A673 (cell line): ENCODE data around the gene STARD9. TPM values are rescaled to one million over a fixed set of nuclear protein-coding genes. Genes with fewer than 3 reads are reported as not detected.

Source experiments
- BruUV-seq: library from RNA; stranded (reverse); fragments of 400-500 nt; replicated peaks from 2 replicates; lab custom pipeline; 2021; lab: Mats Ljungman, UMichigan
- CTCF ChIA-PET: fragments of 300-600 bp; sonication (Branson Sonifier 250); formaldehyde crosslinking; loops from one replicate; lab custom pipeline; 2022; ENCODE audit warnings: antibody characterized with exemption; lab: Charles Lee
- POLR2A ChIA-PET: fragments of 300-600 bp; sonication (Branson Sonifier 250); formaldehyde crosslinking; loops from one replicate; lab custom pipeline; 2022; ENCODE audit warnings: antibody characterized with exemption; ENCODE audit not compliant: low non-redundant PET; lab: Charles Lee
- DNase-seq: peaks from one replicate; pipeline ENCODE4 v3.0.0-alpha.2; 2015; ENCODE audit warnings: low spot score
- H3K27ac ChIP-seq: fragments of 200-600 bp; sonication (generic); 2 replicates; pipeline ENCODE4 v1.5.1; 2016; ENCODE audit warnings: mixed run types, low read depth, mild to moderate bottlenecking, mixed read lengths, antibody characterized with exemption, low read length; ENCODE audit not compliant: poor library complexity, severe bottlenecking
- H3K27me3 ChIP-seq: fragments of 200-600 bp; sonication (generic); replicated peaks from 2 replicates; pipeline ENCODE4 v1.6.1; 2017; ENCODE audit warnings: mixed run types, low read depth, mild to moderate bottlenecking, mixed read lengths, antibody characterized with exemption, low read length; ENCODE audit not compliant: insufficient read depth, poor library complexity
- H3K36me3 ChIP-seq: fragments of 200-600 bp; sonication (generic); 2 replicates; pipeline ENCODE4 v1.6.1; 2016; ENCODE audit warnings: mixed run types, mild to moderate bottlenecking, mixed read lengths, antibody characterized with exemption, low read length; ENCODE audit not compliant: insufficient read depth, poor library complexity, severe bottlenecking
- H3K4me1 ChIP-seq: fragments of 200-600 bp; sonication (generic); 2 replicates; pipeline ENCODE4 v1.6.1; 2017; ENCODE audit warnings: mixed run types, mild to moderate bottlenecking, mixed read lengths, antibody characterized with exemption, low read length; ENCODE audit not compliant: insufficient read depth, poor library complexity, severe bottlenecking
- H3K4me3 ChIP-seq: fragments of 200-600 bp; sonication (generic); 2 replicates; pipeline ENCODE4 v1.5.1; 2016; ENCODE audit warnings: low read depth, mixed run types, mild to moderate bottlenecking, mixed read lengths, low read length; ENCODE audit not compliant: poor library complexity, severe bottlenecking
- H3K9me3 ChIP-seq: fragments of 200-600 bp; sonication (generic); 2 replicates; pipeline ENCODE4 v1.6.1; 2016; ENCODE audit warnings: mixed run types, low read depth, mild to moderate bottlenecking, mixed read lengths, antibody characterized with exemption, low read length; ENCODE audit not compliant: poor library complexity, severe bottlenecking
- CTCF ChIP-seq: fragments of 300-800, 200-600 bp; sonication (generic); conservative IDR thresholded peaks from 2 replicates; pipeline ENCODE4 v1.5.1; 2017; ENCODE audit warnings: low read depth, mild to moderate bottlenecking, antibody characterized with exemption, low read length, moderate library complexity, mixed read lengths
- EZH2 ChIP-seq: fragments of 200-600 bp; sonication (generic); IDR thresholded peaks from 2 replicates; pipeline ENCODE4 v1.6.1; 2017; ENCODE audit warnings: borderline replicate concordance, low read depth, mild to moderate bottlenecking, mixed read lengths, antibody characterized with exemption, low read length; ENCODE audit not compliant: poor library complexity, severe bottlenecking
- intact Hi-C: fragments of 100-400 bp; cut with micrococcal nuclease; formaldehyde crosslinking; loops from one replicate; pipeline ENCODE4 v1.10.0; 2022; ENCODE audit not compliant: unreplicated experiment
- total RNA-seq: library from RNA; stranded (reverse); gene quantifications from 2 replicates; pipeline ENCODE4 v1.2.3, GENCODE V29; 2021

STARD9 gene
- total RNA-seq, 1 experiment from 2014 or later, result 12.0 TPM

GRCh38 chr15:42692536-42692935 lies 117.1 kb downstream of the STARD9 start:
- ChIA-PET POLR2A (no interaction called here), CTCF (no interaction called here)
- no peaks in the 10 kb centered on the region for H3K4me1 ChIP-seq
- no peak overlapping the region for H3K27ac ChIP-seq
- no peaks in the 10 kb centered on the region for H3K27me3 ChIP-seq
- DNase-seq, result no peak
- no peaks in the 10 kb centered on the region for H3K9me3 ChIP-seq
- no peak overlapping the region for H3K4me3 ChIP-seq
- intact Hi-C loops, result no loop called here
- H3K36me3 ChIP-seq, result no peaks in the 10 kb centered on the region
- no TSS peak for BruUV-seq
- TF ChIP-seq CTCF (no peak), EZH2 (no peak)

DNA sequence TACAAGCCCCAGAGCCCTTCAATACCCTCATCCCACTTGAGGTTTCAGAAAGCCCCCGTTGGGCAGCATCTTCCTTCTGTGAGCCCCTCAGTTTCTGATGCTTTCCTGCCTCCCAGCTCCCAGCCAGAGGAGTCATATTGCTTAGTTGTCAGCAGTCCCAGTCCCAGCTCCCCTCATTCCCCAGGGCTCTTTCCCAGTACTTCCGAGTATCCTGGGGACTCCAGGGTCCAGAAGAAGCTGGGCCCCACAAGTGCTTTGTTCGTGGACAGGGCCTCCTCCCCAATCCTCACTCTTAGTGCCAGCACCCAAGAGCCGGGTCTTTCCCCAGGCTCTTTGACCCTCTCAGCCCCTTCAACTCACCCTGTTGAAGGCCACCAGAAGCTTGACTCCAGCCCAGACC lies 117.6 kb downstream of the STARD9 start:
- POLR2A ChIA-PET, result no interaction called here
- TF ChIP-seq CTCF, result no peak
- no peak for TF ChIP-seq EZH2
- Histone ChIP-seq H3K4me3 (no peak overlapping the region), H3K4me1 (no peaks in the 10 kb centered on the region), H3K27me3 (no peaks in the 10 kb centered on the region), H3K9me3 (no peaks in the 10 kb centered on the region), H3K27ac (no peak overlapping the region), H3K36me3 (no peaks in the 10 kb centered on the region)
- CTCF ChIA-PET, result no interaction called here
- intact Hi-C loops, result no loop called here
- no peak for DNase-seq
- BruUV-seq, result no TSS peak

GRCh38 chr15:42693496-42693895 lies 118.1 kb downstream of the STARD9 start:
- Histone ChIP-seq H3K27ac (no peak overlapping the region), H3K27me3 (no peaks in the 10 kb centered on the region), H3K9me3 (no peaks in the 10 kb centered on the region), H3K4me3 (no peak overlapping the region), H3K36me3 (no peaks in the 10 kb centered on the region), H3K4me1 (no peaks in the 10 kb centered on the region)
- ChIA-PET CTCF (no interaction called here), POLR2A (no interaction called here)
- no peak for TF ChIP-seq CTCF
- TF ChIP-seq EZH2, result no peak
- no peak for DNase-seq
- intact Hi-C loops, result no loop called here
- no TSS peak for BruUV-seq
